Activated naive CD4-positive, alpha-beta T cell treated with Interleukin-2 at 50 U/mL for 16 hours (primary cell): ENCODE results near the gene MERTK.
"Not testable (repeated sequence)": the region's sequence is repeated elsewhere in the genome, so short reads cannot be mapped to it uniquely, and the experiment has no call there.

Source experiments
- DNase-seq: peaks from one replicate; pipeline ENCODE4 v3.0.0-alpha.2; 2020

The MERTK gene

GRCh38 chr2:112018846-112019245 lies 120.4 kb downstream of the MERTK start:
- no peak for DNase-seq

- DNase-seq, result no peak
Measured at GRCh38 chr2:112019569-112019982, 121.2 kb downstream of the MERTK start.

GRCh38 chr2:112020561-112020960 lies 122.2 kb downstream of the MERTK start:
- no peak for DNase-seq

- no peak for DNase-seq
Measured at GRCh38 chr2:112021290-112021689, 122.9 kb downstream of the MERTK start.

- no peak for DNase-seq
Measured at GRCh38 chr2:112021781-112022231, 123.4 kb downstream of the MERTK start.

GRCh38 chr2:112023707-112024106 lies 125.3 kb downstream of the MERTK start:
- DNase-seq, result no peak

- DNase-seq, result no peak
Measured at GRCh38 chr2:112024231-112024630, 125.8 kb downstream of the MERTK start.

- DNase-seq, result no peak
Measured at GRCh38 chr2:112024896-112025491, 126.6 kb downstream of the MERTK start.

- DNase-seq, result no peak
Measured at GRCh38 chr2:112026509-112026908, 128.1 kb downstream of the MERTK start.

- DNase-seq, result no peak
Measured at GRCh38 chr2:112027767-112028166, 129.4 kb downstream of the MERTK start.

GRCh38 chr2:112029164-112029563 lies 130.8 kb downstream of the MERTK start:
- no peak for DNase-seq

GRCh38 chr2:112031473-112032223 lies 133.2 kb downstream of the MERTK start:
- no peak for DNase-seq

GRCh38 chr2:112032224-112032586 lies 133.8 kb downstream of the MERTK start:
- DNase-seq, result no peak

- no peak for DNase-seq
Measured at GRCh38 chr2:112032689-112033465, 134.5 kb downstream of the MERTK start.

GRCh38 chr2:112033600-112033999 lies 135.2 kb downstream of the MERTK start:
- DNase-seq, result no peak

- DNase-seq, result no peak
Measured at GRCh38 chr2:112034924-112035323, 136.5 kb downstream of the MERTK start.

GRCh38 chr2:112035786-112036185 lies 137.4 kb downstream of the MERTK start:
- no peak for DNase-seq

- not testable (repeated sequence) for DNase-seq
Measured at GRCh38 chr2:112039556-112039955, 141.1 kb downstream of the MERTK start.

- DNase-seq, result not testable (repeated sequence)
Measured at GRCh38 chr2:112040066-112040465, 141.7 kb downstream of the MERTK start.

GRCh38 chr2:112041460-112041859 lies 143.1 kb downstream of the MERTK start:
- not testable (repeated sequence) for DNase-seq

- no peak for DNase-seq
Measured at GRCh38 chr2:112045446-112046014, 147.1 kb downstream of the MERTK start.

- no peak for DNase-seq
Measured at GRCh38 chr2:112046231-112046630, 147.8 kb downstream of the MERTK start.

GRCh38 chr2:112047537-112048235 lies 149.3 kb downstream of the MERTK start:
- DNase-seq, result no peak
